IPS DF 6.9 (cell line): ENCODE results near the gene STAMBPL1.

Experiments
- DNase-seq: peaks from one replicate; pipeline ENCODE4 v3.0.0-alpha.2; 2013; ENCODE audit warnings: low read depth, low spot score
- H3K27ac ChIP-seq: one replicate; pipeline ENCODE4 v1.5.1; 2013; ENCODE audit warnings: low read length, control low read depth
- H3K27me3 ChIP-seq: 2 replicates; pipeline ENCODE4 v1.6.1; 2013; ENCODE audit warnings: mild to moderate bottlenecking, low read length; ENCODE audit not compliant: control insufficient read depth, insufficient read depth
- H3K36me3 ChIP-seq: 2 replicates; pipeline ENCODE4 v1.6.1; 2013; ENCODE audit warnings: low read length; ENCODE audit not compliant: control insufficient read depth, insufficient read depth
- H3K4me1 ChIP-seq: 2 replicates; pipeline ENCODE4 v1.6.1; 2013; ENCODE audit warnings: low read length; ENCODE audit not compliant: control insufficient read depth, insufficient read depth
- H3K4me3 ChIP-seq: 2 replicates; pipeline ENCODE4 v1.5.1; 2013; ENCODE audit warnings: mild to moderate bottlenecking, low read length
- H3K9me3 ChIP-seq: 2 replicates; pipeline ENCODE4 v1.6.1; 2013; ENCODE audit warnings: low read length, inconsistent platforms; ENCODE audit not compliant: control insufficient read depth, insufficient read depth
- WGBS: extraction: QIAGEN DNeasy Blood & Tissue Kit; methylation state at CpG from one replicate; pipeline ENCODE4 v1.1.7; 2013; ENCODE audit warnings: mixed read lengths, missing lambda C conversion rate; ENCODE audit not compliant: insufficient read length, insufficient coverage; 5-methylcytosine and 5-hydroxymethylcytosine counted together

STAMBPL1 gene

DNA sequence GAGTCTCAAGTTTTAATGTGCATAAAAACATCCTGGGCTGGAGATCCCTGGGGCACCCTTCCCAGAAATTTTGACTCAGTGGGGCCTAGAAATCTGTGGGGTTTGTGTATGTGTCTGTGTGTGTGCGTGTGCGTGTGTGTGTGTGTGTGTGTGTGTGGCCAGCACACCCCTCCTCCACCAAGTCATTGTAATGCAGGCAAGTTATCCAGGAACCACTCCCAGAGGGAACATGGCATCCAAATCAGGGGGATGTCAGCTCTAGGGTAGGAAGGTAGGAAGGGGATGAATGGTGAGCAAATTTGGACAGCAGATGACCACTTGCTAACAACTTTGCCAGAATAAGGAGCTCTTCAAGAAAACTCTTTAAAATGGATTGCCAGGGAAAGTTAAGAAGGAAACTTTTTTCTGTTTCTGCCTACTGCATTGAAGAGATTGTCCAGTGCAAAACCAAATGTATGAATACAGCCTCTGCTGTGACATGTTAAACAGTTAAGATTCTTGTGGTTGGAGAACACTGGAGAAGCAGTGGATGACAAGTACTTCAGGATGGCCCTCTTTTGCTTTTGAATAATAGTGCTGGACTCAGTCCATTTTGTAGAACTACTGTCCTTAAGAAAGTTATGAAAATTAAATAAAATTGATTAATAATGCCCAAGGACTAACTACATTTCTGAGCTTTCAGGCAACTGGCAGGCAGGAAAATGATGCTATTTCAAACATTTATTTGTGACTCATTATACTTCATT is 12.3 kb downstream of the STAMBPL1 start:
- Histone ChIP-seq H3K36me3 (no peaks in the 10 kb centered on the region), H3K4me3 (no peak overlapping the region), H3K9me3 (no peaks in the 10 kb centered on the region), H3K27ac (no peak overlapping the region), H3K4me1 (peaks cover 4% of the 10 kb centered on the region; the same call in 1 of the 2 replicates), H3K27me3 (no peaks in the 10 kb centered on the region)
- no CpG with 5 or more reads among the region's 2 CpGs for WGBS
- DNase-seq = no peak

DNA sequence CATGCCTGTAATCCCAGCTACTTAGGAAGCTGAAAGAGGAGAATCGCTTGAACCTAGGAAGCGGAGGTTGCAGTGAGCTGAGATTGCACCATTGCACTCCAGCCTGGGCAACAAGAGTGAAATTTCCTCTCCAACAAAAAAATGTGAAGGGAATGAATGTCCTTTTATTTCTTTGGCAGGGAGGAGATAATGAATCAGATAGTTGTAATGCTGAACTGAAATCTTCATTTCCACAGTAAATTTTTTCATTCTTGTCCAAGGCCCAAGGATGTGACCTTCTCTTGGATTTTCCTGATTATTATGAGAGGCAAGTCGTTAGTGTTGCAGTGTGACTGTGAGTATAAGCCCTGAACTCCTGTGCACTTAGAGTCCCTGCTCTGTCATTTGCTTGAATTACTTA is 13.6 kb downstream of the STAMBPL1 start:
- DNase-seq = no peak
- Histone ChIP-seq H3K36me3 (no peaks in the 10 kb centered on the region), H3K4me1 (peaks cover 4% of the 10 kb centered on the region; the same call in 1 of the 2 replicates), H3K27me3 (no peaks in the 10 kb centered on the region), H3K27ac (no peak overlapping the region), H3K4me3 (no peak overlapping the region), H3K9me3 (no peaks in the 10 kb centered on the region)
- WGBS = no CpG with 5 or more reads among the region's 3 CpGs

DNA sequence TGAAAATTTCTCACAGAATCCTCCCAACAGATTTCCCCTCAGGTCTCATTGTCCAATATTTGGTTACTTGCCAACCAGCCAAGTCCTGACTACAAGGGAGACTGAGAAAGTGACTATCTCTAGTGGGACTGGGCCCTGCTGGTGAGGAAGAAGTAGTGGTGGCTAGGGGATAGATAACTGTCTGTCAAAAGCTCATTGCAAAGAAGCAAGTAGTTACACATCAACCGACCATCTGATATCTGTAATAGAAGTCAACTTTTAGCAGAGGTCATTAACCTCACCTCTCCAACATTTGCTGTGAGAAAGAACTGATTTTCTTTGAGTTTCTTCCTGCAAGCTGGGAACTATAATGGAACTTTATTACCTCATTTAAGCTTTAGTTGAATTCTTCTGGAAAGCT is 15.2 kb downstream of the STAMBPL1 start:
- Histone ChIP-seq H3K4me3 (no peak overlapping the region), H3K4me1 (peaks cover 4% of the 10 kb centered on the region), H3K36me3 (no peaks in the 10 kb centered on the region), H3K9me3 (no peaks in the 10 kb centered on the region), H3K27me3 (no peaks in the 10 kb centered on the region), H3K27ac (no peak overlapping the region)
- no peak for DNase-seq
- WGBS = no CpG with 5 or more reads among the region's 1 CpG

DNA sequence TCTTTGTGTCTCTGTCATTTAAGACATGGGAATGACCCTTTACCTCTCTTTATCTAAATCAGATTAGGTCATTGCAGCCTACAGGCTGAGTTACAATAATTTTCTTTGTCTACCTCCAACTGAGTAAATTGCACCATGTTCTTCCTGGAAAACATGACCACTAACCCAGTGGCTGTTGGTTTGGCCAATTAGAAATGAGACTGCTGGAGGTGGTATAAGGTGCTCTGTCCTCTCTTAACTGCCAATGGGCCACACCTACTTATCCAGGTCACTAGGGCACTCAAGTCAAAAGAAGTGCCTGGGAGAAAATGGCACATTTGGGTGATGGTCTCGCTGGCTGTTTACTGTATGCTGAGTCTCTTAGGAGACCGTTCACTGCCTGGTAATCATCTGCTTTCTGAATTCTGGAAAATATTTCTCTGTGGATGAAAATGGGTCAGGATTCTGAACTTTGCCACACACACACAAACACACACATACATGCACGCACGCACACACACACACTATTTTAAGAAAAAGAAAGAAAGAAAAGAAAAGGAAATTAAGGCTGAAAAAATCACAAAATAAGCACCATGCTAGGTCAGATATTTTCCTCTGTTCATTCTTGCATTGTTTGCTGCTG is 16.4 kb downstream of the STAMBPL1 start:
- H3K27me3 ChIP-seq = no peaks in the 10 kb centered on the region
- peaks cover 4% of the 10 kb centered on the region for H3K4me1 ChIP-seq
- no peaks in the 10 kb centered on the region for H3K36me3 ChIP-seq
- H3K4me3 ChIP-seq = no peak overlapping the region
- H3K27ac ChIP-seq = no peak overlapping the region
- DNase-seq = no peak
- WGBS = no CpG with 5 or more reads among the region's 4 CpGs
- H3K9me3 ChIP-seq = no peaks in the 10 kb centered on the region

DNA sequence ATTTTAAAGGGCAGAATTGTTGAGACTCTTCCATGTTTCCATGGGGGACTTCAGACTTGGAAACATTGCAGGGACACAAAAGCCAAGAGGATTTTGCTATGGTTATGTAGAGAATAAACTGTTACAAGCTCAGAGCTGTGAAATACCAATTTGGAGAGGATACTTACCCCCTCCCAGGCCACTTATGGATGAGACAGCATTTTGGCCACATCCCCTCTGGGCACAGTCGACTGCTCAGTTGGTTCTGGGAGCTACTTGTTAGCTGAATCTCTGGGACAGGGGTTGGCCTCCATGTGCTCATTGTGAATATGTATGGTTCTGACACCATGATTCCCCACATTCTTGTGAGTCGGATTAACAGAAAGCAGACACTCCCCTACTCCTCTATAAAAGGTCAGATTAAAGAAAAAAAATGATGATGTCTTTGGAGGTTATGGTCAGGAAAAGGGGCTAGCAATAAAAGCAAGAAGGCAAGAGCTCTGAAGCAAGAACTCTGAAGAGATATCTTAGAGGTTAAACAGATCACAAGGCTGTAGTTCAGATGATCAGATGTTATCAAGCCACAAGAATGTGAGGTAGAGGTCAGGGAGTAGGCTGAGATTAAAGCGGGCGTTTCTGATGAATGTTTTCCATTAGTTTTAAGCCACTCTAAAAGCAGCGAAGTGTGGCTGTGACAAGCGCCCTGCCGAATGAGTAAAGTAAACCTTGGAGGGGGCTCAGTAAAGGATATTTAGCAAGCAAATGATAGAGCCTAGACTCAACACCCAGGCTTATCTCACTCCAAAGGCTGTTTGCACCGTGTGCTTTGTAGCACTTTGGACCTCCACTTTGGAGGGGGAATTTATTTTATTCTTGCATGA is 17.2 kb downstream of the STAMBPL1 start:
- Histone ChIP-seq H3K4me1 (peaks cover 1% of the 10 kb centered on the region), H3K27ac (no peak overlapping the region)

DNA sequence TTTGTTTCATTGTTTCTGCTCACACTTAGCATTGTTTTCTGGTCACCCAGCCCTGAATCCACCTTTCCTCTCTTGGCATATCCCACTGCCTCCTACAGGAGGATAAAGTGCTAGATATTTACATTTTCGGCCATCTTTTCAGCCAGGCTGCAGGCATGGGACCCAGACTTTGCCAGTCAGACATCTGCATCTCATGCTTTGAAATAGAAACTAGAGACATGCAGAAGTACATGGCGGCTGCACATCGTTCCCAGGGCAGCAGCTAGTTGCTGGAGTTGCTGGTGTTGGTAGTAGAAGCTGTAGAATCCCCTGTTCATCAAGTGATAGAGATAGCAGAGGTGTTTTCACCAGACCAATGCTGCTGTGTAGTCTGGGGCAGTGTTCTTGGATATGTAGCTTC is 18.7 kb downstream of the STAMBPL1 start:
- Histone ChIP-seq H3K4me1 (no peaks in the 10 kb centered on the region; the same call in 1 of the 2 replicates), H3K9me3 (no peaks in the 10 kb centered on the region), H3K36me3 (no peaks in the 10 kb centered on the region), H3K27me3 (no peaks in the 10 kb centered on the region), H3K4me3 (no peak overlapping the region), H3K27ac (no peak overlapping the region)
- no CpG with 5 or more reads among the region's 3 CpGs for WGBS
- no peak for DNase-seq

More for the DNA sequence above, 17.2 kb downstream of the STAMBPL1 start:
- H3K27me3 ChIP-seq = no peaks in the 10 kb centered on the region
- no peak for DNase-seq
- H3K9me3 ChIP-seq = no peaks in the 10 kb centered on the region
- no peaks in the 10 kb centered on the region for H3K36me3 ChIP-seq
- H3K4me3 ChIP-seq = no peak overlapping the region
- WGBS = no CpG with 5 or more reads among the region's 8 CpGs

DNA sequence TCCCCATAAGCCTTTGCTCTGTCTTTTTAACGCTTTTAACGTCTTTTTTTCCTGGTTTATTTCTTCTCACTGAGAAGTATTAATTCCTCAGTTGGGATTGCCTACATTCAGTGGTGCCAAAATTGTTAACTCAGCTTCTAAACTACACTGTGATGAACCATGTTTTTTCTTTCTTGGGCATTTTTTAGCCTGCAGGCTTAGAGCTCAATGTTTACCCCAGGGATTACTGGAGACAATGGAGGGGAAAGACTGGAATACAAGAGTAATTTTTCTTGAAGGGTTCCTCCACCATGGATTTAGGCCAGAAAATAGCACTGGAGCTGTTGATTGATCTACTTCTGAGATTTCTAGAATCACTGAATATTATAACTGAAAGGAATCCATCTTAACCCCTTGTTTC is 19.8 kb downstream of the STAMBPL1 start:
- H3K27me3 ChIP-seq = no peaks in the 10 kb centered on the region
- no peak for DNase-seq
- no peaks in the 10 kb centered on the region for H3K9me3 ChIP-seq
- H3K4me1 ChIP-seq = no peaks in the 10 kb centered on the region; the same call in 1 of the 2 replicates
- no peaks in the 10 kb centered on the region for H3K36me3 ChIP-seq
- no peak overlapping the region for H3K27ac ChIP-seq
- WGBS = no CpG with 5 or more reads among the region's 2 CpGs
- H3K4me3 ChIP-seq = no peak overlapping the region

DNA sequence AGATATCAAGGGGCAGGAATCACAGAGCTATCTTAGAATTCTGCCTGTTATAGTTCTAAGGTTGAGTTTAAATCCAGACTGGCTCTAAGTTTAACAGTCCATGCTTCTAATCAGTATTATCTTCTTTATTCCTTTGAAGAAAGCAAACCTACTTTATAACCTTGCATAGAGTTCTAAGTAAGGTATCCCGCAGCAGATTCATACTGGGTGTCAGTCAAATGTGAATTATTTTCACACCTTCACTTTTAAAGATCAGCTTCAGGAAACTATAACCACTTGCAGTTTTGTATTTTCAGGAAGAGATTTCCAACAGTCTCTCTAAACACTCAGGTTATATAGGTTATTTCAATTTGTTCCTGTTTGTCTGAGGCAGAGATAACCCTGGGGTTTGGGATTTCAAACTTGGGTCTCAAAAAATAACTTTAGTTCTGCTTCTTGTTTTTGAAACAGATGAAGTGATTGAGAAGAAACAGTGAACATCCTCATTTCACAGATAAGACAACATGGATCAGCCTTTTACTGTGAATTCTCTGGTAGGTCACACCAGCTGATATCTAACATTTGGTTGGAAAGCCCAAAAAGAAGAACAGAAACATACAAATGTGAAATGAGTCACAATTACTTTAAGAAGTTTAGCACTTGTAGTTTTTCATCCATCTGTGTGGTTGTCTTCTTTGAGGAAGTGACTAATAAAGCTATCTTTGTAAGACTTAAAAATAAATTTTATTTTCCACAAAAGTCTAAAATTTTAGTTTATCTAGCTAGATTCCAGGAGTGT is 21.4 kb downstream of the STAMBPL1 start:
- H3K27ac ChIP-seq = no peak overlapping the region
- no peaks in the 10 kb centered on the region; the same call in 1 of the 2 replicates for H3K4me1 ChIP-seq
- WGBS = no CpG with 5 or more reads among the region's 1 CpG
- H3K27me3 ChIP-seq = no peaks in the 10 kb centered on the region
- H3K9me3 ChIP-seq = no peaks in the 10 kb centered on the region
- no peaks in the 10 kb centered on the region for H3K36me3 ChIP-seq
- H3K4me3 ChIP-seq = no peak overlapping the region
- no peak for DNase-seq

DNA sequence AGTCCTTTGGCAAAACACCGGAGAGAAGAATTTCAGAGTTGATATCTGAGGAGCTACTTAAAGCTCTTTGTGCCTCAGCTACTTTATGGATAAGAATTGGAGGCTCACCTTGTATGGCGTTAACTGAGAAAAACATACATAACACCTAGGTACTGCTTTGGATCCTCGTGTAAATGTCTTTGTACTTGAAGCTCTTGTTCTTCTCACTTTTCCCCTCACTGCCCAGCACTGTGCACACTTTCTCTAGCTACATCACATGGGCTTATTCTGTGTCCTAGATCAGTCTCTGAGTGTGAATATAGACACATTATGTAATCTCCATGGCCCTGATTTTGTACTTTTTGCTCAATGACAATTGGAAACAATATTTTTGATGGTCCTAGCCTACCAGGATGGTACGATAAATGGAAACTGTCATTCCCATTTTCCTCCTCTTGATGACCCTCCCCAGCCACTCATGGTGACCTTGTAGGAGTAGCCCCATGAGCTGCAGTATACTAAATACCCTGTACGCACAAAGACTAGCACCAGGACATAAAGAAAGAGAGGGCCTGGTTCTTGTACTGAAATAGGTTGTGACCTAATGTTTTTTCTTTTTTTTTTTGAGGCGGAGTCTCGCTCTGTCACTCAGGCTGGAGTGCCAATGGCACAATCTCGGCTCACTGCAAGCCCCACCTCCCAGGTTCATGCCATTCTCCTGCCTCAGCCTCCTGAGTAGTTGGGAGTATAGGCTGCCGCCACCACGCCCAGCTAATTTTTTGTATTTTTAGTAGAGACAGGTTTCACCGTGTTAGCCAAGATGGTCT is 22.1 kb downstream of the STAMBPL1 start:
- WGBS = no CpG with 5 or more reads among the region's 11 CpGs
- H3K36me3 ChIP-seq = no peaks in the 10 kb centered on the region
- H3K9me3 ChIP-seq = no peaks in the 10 kb centered on the region
- H3K27ac ChIP-seq = no peak overlapping the region
- no peaks in the 10 kb centered on the region for H3K27me3 ChIP-seq
- DNase-seq = no peak
- no peak overlapping the region for H3K4me3 ChIP-seq
- no peaks in the 10 kb centered on the region; the same call in 1 of the 2 replicates for H3K4me1 ChIP-seq
